Transverse colon (tissue), 4 donors: ENCODE data around the gene RET. TPM values are rescaled to one million over a fixed set of nuclear protein-coding genes. Genes with fewer than 3 reads are reported as not detected.

Experiments
- total RNA-seq, 4 donors: library from RNA; depleted of rRNA; stranded (reverse); fragments of >200 nt; gene quantifications; one replicate each; pipeline ENCODE4 v1.1.0, GENCODE V29; 2016

Gene RET
- total RNA-seq, 4 donors from 2014 or later = 0.37 to 5.6 (median 1.4) TPM

Other genes starting within 250 kb of the RET start
- gene CSGALNACT2, start 61.4 kb downstream of the RET start, total RNA-seq = 10 to 100 TPM in 2 of 4 donors, 1 to 10 TPM in 2; 4.1 to 15.5 (median 10.9) TPM
- 1 to 10 TPM in 1 of 4 donors, under 1 TPM in 1, not detected in 2; 0.41 to 2.5 TPM for gene RASGEF1A, start 190.0 kb downstream of the RET start, total RNA-seq